Naive B cell (primary cell): ENCODE results near the gene RAD18. TPM values are rescaled to one million over a fixed set of nuclear protein-coding genes. Genes with fewer than 3 reads are reported as not detected.
A peak's percentile ranks its signal among the peaks of the same experiment; 100 is the strongest.

Experiments
- ATAC-seq, 2 donors: fragments of 150-1000 bp; cut with Tn5 transposase; 2 replicates each; pipeline ENCODE4 v1.10.0; 2021; ENCODE audit warnings: low read depth in 2 of 2, mild to moderate bottlenecking in 2 of 2, moderate library complexity in 2 of 2
- DNase-seq: peaks from one replicate; pipeline ENCODE4 v3.0.0; 2022
- H3K27ac Mint-ChIP-seq, 6 donors: one replicate each; pipeline ENCODE4 v1.8.0; 2020 to 2022; ENCODE audit warnings: mild to moderate bottlenecking in 6 of 6, mixed read lengths in 6 of 6, moderate library complexity in 5 of 6, inconsistent platforms in 2 of 6
- H3K27me3 Mint-ChIP-seq, 3 donors: one replicate each; pipeline ENCODE4 v1.8.0; 2021 to 2022; ENCODE audit warnings: mixed read lengths in 3 of 3, mild to moderate bottlenecking in 1 of 3
- H3K36me3 Mint-ChIP-seq, 2 donors: one replicate each; pipeline ENCODE4 v1.8.0; 2020 to 2022; ENCODE audit warnings: mixed read lengths in 2 of 2, inconsistent platforms in 1 of 2, mild to moderate bottlenecking in 1 of 2
- H3K4me1 Mint-ChIP-seq, 3 donors: one replicate each; pipeline ENCODE4 v1.8.0; 2020 to 2022; ENCODE audit warnings: mixed read lengths in 3 of 3, inconsistent platforms in 1 of 3, mild to moderate bottlenecking in 1 of 3, moderate library complexity in 1 of 3
- H3K4me3 Mint-ChIP-seq, 8 donors: one replicate each; pipeline ENCODE4 v1.8.0; 2020 to 2022; ENCODE audit warnings: mild to moderate bottlenecking in 8 of 8, mixed read lengths in 8 of 8, moderate library complexity in 8 of 8, inconsistent platforms in 2 of 8
- H3K9me3 Mint-ChIP-seq, 7 donors: one replicate each; pipeline ENCODE4 v1.8.0; 2020 to 2022; ENCODE audit warnings: mixed read lengths in 7 of 7, mild to moderate bottlenecking in 5 of 7, inconsistent platforms in 2 of 7, moderate library complexity in 1 of 7
- polyA plus RNA-seq, 6 donors: library from polyadenylated mRNA; unstranded; fragments of 300-500 nt; fragmentation: Illumina TruSeq; gene quantifications; one replicate each; pipeline ENCODE4 v1.2.3, GENCODE V29; 2021; ENCODE audit warnings: low read depth in 6 of 6

Gene RAD18
- polyA plus RNA-seq, 6 donors from 2014 or later: 13.5 to 20.9 (median 19.0) TPM

DNA sequence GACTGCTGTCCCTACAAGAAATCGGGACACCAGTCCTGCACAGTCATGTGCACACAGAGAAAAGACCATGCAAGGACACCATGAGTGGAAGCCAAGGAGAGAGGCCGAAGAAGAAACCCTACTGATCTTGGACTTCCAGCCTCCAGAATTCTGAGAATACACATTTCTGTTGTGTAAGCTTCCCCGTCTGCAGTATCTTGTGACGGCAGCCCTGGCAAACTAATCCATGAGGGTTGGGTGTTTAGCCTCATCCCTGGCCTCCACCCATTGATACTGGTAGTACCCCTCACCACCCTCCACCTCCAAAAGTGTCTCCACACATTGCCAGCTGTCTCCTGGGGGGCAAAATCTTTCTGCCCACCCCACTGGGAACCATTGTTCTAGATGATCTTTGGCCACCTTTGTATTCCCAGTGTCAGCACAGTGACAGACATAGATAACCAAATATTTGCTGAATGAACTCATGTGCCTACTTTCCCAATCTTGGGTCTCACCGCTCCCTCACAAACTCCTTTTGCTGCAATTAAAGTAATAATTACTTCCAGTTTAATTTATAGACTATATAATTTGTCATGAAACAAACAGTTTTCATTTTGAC, 83.8 kb downstream of the RAD18 start:
- no peak for DNase-seq
- peaks cover 4 to 12% of the 10 kb centered on the region in 2 donors for H3K36me3 Mint-ChIP-seq
- H3K4me3 Mint-ChIP-seq: no peak overlapping the region
- no peaks in the 10 kb centered on the region for H3K9me3 Mint-ChIP-seq
- no peaks in the 10 kb centered on the region for H3K4me1 Mint-ChIP-seq
- no peaks in the 10 kb centered on the region for H3K27me3 Mint-ChIP-seq
- H3K27ac Mint-ChIP-seq: no peak overlapping the region
- no peak for ATAC-seq

DNA sequence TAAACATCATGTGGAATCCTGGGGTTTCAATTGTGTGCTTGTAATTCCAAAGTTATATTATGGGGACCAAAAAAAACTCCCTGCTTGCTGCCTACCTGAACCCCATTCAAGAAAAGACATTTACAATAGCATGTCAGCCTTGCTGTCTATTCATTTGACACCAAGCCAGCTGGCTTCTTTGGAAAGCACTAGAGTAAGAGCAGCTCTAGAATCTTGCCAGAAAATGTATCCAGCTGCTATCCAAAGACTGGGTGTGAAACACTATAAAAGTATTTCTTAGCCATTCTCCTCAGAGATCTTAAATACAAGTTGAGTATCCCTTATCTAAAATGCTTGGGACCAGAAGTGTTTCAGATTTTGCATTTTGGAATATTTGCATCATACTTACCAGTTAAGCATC, 87.4 kb downstream of the RAD18 start:
- Mint-ChIP-seq H3K9me3 (no peaks in the 10 kb centered on the region), H3K27me3 (no peaks in the 10 kb centered on the region), H3K4me1 (no peaks in the 10 kb centered on the region), H3K36me3 (no peaks in the 10 kb centered on the region), H3K4me3 (no peak overlapping the region), H3K27ac (no peak overlapping the region)
- ATAC-seq (no peak), DNase-seq (no peak)

DNA sequence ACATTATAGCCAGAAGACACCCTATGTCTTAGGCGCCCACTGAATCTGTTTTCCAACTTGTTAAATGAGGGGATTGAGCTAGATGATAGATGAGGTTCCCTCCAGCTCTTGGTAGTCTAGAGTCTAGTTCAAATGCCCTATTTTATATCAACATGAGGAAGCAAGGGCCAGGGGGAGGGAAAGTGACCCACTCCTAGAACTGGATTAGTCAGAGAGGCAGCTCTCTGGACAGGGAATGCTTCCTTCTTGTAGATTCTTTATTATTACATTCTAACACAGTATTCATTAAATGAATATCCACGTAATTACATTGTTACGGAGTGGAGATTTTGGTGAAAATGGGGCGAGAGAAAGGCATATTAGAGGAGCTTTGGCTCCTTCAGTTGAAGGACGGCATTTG, 89.5 kb downstream of the RAD18 start:
- peaks cover 0 to 2% (median 0%) of the 10 kb centered on the region in 7 donors for H3K9me3 Mint-ChIP-seq
- H3K4me1 Mint-ChIP-seq: no peaks in the 10 kb centered on the region
- ATAC-seq: no peak
- H3K4me3 Mint-ChIP-seq: no peak overlapping the region
- no peak for DNase-seq
- no peaks in the 10 kb centered on the region for H3K27me3 Mint-ChIP-seq
- H3K27ac Mint-ChIP-seq: peak overlapping the region in 1 of 6 donors; percentile 35
- H3K36me3 Mint-ChIP-seq: peaks cover 0 to 7% of the 10 kb centered on the region in 2 donors

DNA sequence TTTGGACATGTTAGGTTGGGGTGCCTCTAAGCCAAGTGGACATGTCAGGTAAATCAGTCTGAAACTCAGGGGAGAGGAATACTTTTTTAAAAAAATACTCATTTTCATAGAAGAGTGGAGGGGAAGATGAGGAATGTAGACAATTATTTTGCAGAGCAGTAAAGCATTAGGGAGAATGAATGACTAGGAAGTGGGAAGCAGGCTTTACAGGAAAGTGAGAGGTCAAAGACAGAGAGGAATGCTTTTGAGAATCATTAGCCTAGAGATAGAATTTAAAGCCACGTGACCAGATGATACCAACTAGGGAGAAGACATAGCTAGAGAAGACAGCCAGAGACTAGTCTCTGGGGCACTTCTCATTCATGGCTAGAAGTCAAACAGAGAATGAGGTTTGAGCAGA, 91.0 kb downstream of the RAD18 start:
- H3K9me3 Mint-ChIP-seq: peaks cover 0 to 2% (median 0%) of the 10 kb centered on the region in 7 donors
- H3K4me3 Mint-ChIP-seq: no peak overlapping the region
- H3K27me3 Mint-ChIP-seq: no peaks in the 10 kb centered on the region
- H3K27ac Mint-ChIP-seq: no peak overlapping the region
- no peaks in the 10 kb centered on the region for H3K4me1 Mint-ChIP-seq
- DNase-seq (no peak), ATAC-seq (no peak)
- peaks cover 0 to 7% of the 10 kb centered on the region in 2 donors for H3K36me3 Mint-ChIP-seq

DNA sequence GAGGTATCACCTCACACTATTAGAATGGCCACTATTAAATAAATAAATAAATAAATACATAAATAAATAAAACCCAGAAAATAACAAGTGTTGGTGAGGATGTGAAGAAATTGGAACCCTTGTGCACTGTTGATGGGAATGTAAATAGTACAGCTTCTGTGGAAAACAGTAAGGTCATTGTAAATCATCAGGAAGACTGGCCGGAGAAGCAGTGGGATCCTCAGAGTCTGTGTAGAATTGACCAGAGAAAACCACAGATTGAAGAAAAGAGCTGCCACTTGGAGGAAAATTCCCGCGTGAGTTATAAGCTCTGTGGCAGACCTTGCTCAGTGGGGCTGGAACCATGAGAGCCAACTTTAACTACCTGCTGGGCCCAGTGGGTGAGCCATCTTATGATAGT, 92.0 kb downstream of the RAD18 start:
- ATAC-seq (no peak), DNase-seq (no peak)
- Mint-ChIP-seq H3K27me3 (no peaks in the 10 kb centered on the region), H3K9me3 (peaks cover 0 to 2% (median 0%) of the 10 kb centered on the region in 7 donors), H3K4me1 (no peaks in the 10 kb centered on the region), H3K4me3 (no peak overlapping the region), H3K36me3 (peaks cover 0 to 7% of the 10 kb centered on the region in 2 donors), H3K27ac (no peak overlapping the region)

DNA sequence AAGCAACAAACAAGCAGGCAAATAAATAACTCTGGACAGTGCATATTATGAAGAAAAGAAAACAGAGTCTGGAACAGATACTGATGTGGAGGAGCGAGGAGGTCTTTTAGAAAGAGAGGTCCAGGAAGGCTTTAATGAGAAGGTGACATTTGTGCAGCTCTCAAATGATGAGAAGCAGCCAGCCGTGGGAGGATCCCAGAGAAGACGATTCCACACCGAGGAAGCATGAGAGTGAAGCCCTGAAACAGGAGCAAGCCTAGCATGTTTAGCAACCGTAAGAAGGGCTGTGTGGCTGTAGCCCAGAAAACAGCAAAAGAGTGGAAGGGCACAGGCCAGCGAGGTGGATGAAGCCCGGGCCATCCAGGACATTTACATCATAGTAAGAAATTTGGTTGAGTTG, 93.1 kb downstream of the RAD18 start:
- H3K4me3 Mint-ChIP-seq: no peak overlapping the region

DNA sequence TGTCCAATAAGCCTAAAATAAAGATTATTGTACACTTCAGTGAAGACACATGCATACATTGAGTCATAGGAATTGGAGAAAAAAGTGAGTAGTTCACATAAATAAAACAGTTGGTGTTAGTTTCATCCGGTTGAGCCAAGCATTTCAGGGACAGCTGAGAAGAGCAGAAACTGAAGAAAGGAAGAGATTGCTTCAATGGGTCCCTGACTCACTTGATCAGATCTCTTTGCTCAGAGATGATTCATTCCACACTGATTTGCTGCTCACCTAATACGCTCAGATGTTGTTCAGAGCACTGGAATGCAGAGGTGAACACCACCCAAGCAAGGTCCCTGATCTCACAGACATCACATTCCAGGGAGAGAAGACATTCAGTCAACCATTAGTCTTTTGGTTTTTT, 93.7 kb downstream of the RAD18 start:
- ATAC-seq (no peak), DNase-seq (no peak)
- Mint-ChIP-seq H3K4me3 (no peak overlapping the region), H3K4me1 (no peaks in the 10 kb centered on the region), H3K36me3 (peaks cover 0 to 7% of the 10 kb centered on the region in 2 donors), H3K27ac (no peak overlapping the region), H3K27me3 (no peaks in the 10 kb centered on the region), H3K9me3 (peaks cover 0 to 2% (median 0%) of the 10 kb centered on the region in 7 donors)

More for the DNA sequence above, 93.1 kb downstream of the RAD18 start:
- Mint-ChIP-seq H3K36me3 (peaks cover 0 to 7% of the 10 kb centered on the region in 2 donors), H3K27me3 (no peaks in the 10 kb centered on the region), H3K9me3 (peaks cover 0 to 2% (median 0%) of the 10 kb centered on the region in 7 donors), H3K27ac (no peak overlapping the region), H3K4me1 (no peaks in the 10 kb centered on the region)
- DNase-seq (no peak), ATAC-seq (no peak)

DNA sequence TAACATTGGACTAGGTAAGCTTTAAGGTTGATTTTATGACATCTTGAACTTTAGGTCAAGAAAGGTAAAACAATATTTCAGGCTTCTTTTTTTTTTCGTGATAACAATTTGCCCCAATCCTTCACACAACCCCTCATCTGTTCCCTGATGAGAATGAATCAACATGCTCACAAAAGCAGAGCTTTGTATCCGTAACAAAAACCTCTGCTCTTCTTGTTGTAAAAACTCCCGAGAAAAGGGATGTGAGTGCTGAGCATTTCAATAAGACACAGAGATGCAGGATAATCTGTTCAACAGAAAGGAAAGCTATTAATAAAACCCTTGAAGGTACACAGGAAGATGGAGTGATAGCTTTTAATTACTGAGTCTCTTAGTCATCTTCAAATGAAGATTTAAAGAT, 94.3 kb downstream of the RAD18 start:
- DNase-seq: no peak
- H3K36me3 Mint-ChIP-seq: peaks cover 0 to 7% of the 10 kb centered on the region in 2 donors
- H3K27me3 Mint-ChIP-seq: no peaks in the 10 kb centered on the region

DNA sequence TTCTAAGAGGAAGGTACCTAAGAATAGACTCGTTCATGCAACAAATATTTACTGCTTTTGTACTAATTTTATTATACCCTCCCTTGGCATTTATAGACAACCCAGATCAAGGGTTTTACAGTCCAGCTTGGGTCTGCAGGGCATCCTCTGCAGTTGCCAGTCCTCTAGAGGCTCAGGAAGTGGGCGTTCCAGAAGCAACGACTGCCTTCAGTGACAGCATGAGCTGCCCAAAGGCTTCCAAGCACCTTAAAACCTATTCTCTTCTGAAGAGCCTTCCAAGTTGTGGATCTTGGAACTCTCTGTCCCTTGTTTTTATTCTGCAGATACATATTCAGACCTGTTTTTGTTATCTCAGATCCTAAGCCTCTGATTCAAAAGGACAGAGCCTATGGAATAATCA, 95.6 kb downstream of the RAD18 start:
- no peaks in the 10 kb centered on the region for H3K4me1 Mint-ChIP-seq
- H3K27ac Mint-ChIP-seq: no peak overlapping the region
- ATAC-seq: no peak

More for the DNA sequence above, 94.3 kb downstream of the RAD18 start:
- peaks cover 0 to 2% (median 0%) of the 10 kb centered on the region in 7 donors for H3K9me3 Mint-ChIP-seq
- ATAC-seq: no peak
- no peak overlapping the region for H3K4me3 Mint-ChIP-seq
- H3K4me1 Mint-ChIP-seq: no peaks in the 10 kb centered on the region
- no peak overlapping the region for H3K27ac Mint-ChIP-seq

DNA sequence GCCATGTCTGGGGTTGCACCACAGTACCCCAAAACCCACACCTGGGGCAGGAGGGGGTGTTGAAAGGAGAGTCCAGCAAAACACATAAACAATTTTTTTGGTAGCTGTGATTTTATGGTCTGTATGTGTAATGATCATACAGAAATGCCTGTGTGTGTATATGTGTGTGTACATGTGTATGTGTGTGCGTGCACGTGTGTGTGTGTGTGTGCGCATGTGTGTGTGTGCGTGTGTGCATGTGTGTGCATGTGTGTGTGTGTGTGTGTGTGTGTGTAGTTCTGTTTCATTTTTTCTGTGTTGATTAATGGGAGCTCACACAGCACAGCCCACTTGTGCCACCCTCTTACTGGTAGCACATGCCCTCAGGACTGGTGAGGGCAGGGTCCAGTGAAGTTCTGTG, 97.6 kb downstream of the RAD18 start:
- peaks cover 5 to 7% of the 10 kb centered on the region in 2 donors for H3K36me3 Mint-ChIP-seq
- no peaks in the 10 kb centered on the region for H3K27me3 Mint-ChIP-seq
- peaks cover 0 to 2% (median 0%) of the 10 kb centered on the region in 7 donors for H3K9me3 Mint-ChIP-seq
- ATAC-seq (no peak), DNase-seq (no peak)
- no peaks in the 10 kb centered on the region for H3K4me1 Mint-ChIP-seq
- H3K4me3 Mint-ChIP-seq: no peak overlapping the region
- H3K27ac Mint-ChIP-seq: no peak overlapping the region

More for the DNA sequence above, 95.6 kb downstream of the RAD18 start:
- DNase-seq: no peak
- Mint-ChIP-seq H3K9me3 (peaks cover 0 to 2% (median 0%) of the 10 kb centered on the region in 7 donors), H3K4me3 (no peak overlapping the region), H3K27me3 (no peaks in the 10 kb centered on the region), H3K36me3 (peaks cover 0 to 7% of the 10 kb centered on the region in 2 donors)

DNA sequence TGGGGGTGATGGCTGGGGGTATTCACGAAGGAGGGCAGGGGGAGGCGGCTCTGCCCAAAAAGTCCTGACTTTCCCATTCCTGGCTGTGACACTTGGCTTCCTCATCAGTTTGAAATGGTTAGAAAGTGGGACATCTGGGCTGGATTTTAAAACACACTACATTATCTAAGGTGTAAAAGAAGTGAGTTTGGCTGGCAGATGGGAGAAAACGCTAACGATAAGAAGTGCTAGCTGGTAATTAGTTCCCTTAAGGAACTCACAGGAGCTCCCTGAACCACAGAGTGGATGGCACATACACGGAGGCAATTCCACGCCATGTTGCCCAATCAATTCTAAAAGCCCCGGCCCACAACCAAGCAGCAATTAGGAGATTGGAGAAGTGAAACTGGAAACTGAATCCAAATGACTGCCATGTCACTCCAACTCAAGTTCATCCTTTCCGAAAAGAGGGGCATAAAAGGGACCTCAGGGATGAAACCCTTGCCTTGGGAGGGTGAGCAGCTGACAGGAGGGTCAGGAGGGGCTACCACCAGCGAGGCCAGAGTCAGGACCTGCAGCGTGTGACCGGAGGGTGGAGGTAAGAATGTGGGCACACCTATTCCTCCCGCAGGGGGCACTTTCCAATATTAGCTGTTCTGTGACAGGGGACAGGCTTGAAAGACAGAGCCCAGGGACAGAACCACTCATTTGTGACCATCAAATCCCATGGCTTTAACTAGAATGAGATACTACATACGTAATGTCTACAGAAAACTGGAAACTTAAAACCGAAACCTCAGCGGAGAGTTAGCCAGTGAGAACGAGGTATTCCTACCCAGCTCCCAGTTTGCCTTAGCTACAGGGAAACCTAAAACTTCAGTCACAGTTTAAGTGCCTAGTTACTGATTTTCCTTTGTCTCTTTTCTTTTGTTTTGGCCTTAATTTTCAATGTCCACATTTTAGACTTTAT, 98.6 kb downstream of the RAD18 start:
- no peaks in the 10 kb centered on the region for H3K9me3 Mint-ChIP-seq
- no peaks in the 10 kb centered on the region for H3K27me3 Mint-ChIP-seq
- H3K36me3 Mint-ChIP-seq: peaks cover under 1 to 5% of the 10 kb centered on the region in 2 donors
- ATAC-seq (no peak), DNase-seq (no peak)
- H3K4me1 Mint-ChIP-seq: no peaks in the 10 kb centered on the region
- peak overlapping the region in 1 of 8 donors; percentile 37 for H3K4me3 Mint-ChIP-seq
- peak overlapping the region in 1 of 6 donors; percentile 32 for H3K27ac Mint-ChIP-seq

DNA sequence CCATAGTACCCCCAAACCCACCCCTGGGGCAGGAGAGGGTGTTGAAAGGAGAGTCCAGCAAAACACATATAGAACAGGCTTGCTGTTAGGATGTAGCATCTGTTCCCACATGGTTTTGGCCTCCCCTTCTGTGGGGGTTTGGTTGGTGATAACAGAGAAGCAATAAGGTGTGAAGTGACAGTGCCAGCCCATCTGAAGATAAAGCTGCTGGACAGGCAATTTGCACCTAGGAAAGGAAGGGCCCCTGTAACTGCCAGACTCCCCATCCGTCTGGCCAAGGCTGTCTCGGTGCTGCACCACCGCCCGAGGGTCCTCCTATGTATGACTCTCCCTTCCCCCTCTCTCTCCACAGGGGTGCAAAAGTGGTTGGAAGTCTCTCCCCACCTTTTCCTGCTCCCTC, 99.4 kb downstream of the RAD18 start:
- ATAC-seq: no peak

DNA sequence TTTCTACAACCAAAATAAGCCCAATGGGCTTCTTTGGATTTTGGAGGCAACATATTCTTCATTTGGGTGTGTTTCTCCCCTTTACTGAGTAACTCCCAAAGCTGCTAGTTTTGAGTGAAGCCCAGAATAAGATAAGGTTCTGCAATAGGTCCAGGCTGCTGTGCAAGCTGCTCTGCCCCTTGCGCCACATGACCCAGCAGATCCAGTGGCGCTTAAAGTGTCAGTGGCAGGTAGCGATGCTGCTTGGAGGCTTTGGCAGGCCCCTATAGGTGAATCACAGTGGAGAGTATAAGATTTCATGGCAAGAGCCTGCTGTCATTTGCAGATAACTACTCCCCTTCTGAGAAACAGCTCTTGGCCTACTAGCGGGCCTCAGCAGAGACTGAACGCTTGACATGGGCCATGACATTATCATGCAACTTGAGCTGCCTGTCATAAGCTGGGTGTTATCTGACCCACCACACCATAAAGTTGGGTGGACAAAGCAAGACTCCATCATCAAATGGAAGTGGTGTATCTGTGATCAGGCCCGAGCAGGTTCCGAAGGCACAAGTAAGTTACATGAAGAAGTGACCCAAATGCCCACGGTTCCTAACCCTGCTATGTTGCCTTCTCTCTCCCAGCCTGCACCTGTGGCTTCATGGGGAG, 105.4 kb downstream of the RAD18 start:
- ATAC-seq (no peak), DNase-seq (no peak)
- no peak overlapping the region for H3K27ac Mint-ChIP-seq
- H3K9me3 Mint-ChIP-seq: no peaks in the 10 kb centered on the region
- no peaks in the 10 kb centered on the region for H3K4me1 Mint-ChIP-seq
- no peak overlapping the region for H3K4me3 Mint-ChIP-seq
- H3K27me3 Mint-ChIP-seq: no peaks in the 10 kb centered on the region
- H3K36me3 Mint-ChIP-seq: peaks cover 0 to 5% of the 10 kb centered on the region in 2 donors

More for the DNA sequence above, 99.4 kb downstream of the RAD18 start:
- Mint-ChIP-seq H3K9me3 (no peaks in the 10 kb centered on the region), H3K27me3 (no peaks in the 10 kb centered on the region), H3K36me3 (peaks cover 0 to 5% of the 10 kb centered on the region in 2 donors), H3K4me1 (no peaks in the 10 kb centered on the region), H3K27ac (peak overlapping the region in 3 of 6 donors; percentile 29 to 76 (median 48)), H3K4me3 (no peak overlapping the region)
- no peak for DNase-seq
